OCI-LY3 (cell line): ENCODE measurements around the gene P3H1.

ENCODE experiments used
- CTCF ChIP-seq: fragments of 200-600, 300-600 bp; sonication (generic); IDR thresholded peaks from 2 replicates; pipeline ENCODE4 v1.5.1; 2014; ENCODE audit warnings: antibody characterized with exemption, low read length, low read depth
- EZH2phosphoT487 ChIP-seq: fragments of 200-600 bp; shearing (Covaris generic); IDR thresholded peaks from 2 replicates; pipeline ENCODE4 v1.6.1; 2018; ENCODE audit warnings: antibody characterized with exemption, mixed run types, low read depth

GRCh38 chr1:42797414-42797813, 30.6 kb upstream of the P3H1 start:
- TF ChIP-seq CTCF (no peak), EZH2phosphoT487 (no peak)
